HepG2 (cell line): ENCODE results near the gene PSMC5. TPM values are rescaled to one million over a fixed set of nuclear protein-coding genes. Genes with fewer than 3 reads are reported as not detected.

Source experiments
- CBFB ChIP-seq: sonication (generic); formaldehyde crosslinking; IDR thresholded peaks from 2 replicates; pipeline ENCODE4 v1.4.0; 2020; ENCODE audit warnings: missing genetic modification reagents
- EP300 ChIP-seq, 3 experiments: sonication (generic) in 1 of 3; formaldehyde crosslinking in 1 of 3; IDR thresholded peaks; 2 replicates each; pipeline versions ENCODE4 v1.5.1 to v1.6.1; 2011 to 2020; ENCODE audit warnings: low read depth in 2 of 3, low read length in 2 of 3, borderline replicate concordance in 1 of 3, improper control_type of control experiment in 1 of 3, mild to moderate bottlenecking in 1 of 3, missing genetic modification reagents in 1 of 3, moderate library complexity in 1 of 3
- HOXA5 ChIP-seq: sonication (generic); formaldehyde crosslinking; IDR thresholded peaks from 2 replicates; pipeline ENCODE4 v1.4.0; 2020; ENCODE audit warnings: missing genetic modification reagents
- MEIS2 ChIP-seq: sonication (generic); formaldehyde crosslinking; IDR thresholded peaks from 2 replicates; pipeline ENCODE4 v1.9.0; 2021; ENCODE audit warnings: mild to moderate bottlenecking, missing genetic modification reagents
- NBN ChIP-seq: fragments of 450-650 bp; conservative IDR thresholded peaks from 2 replicates; pipeline ENCODE4 v1.6.1; 2017
- PPARG ChIP-seq: conservative IDR thresholded peaks from 2 replicates; pipeline ENCODE4 v1.6.1; 2016; ENCODE audit warnings: missing biosample characterization, missing genetic modification reagents
- RBM39 ChIP-seq: fragments of 200-400 bp; formaldehyde crosslinking; IDR thresholded peaks from one replicate; pipeline ENCODE4 v1.6.1; 2018; ENCODE audit warnings: antibody characterized with exemption, mild to moderate bottlenecking, low read depth, low read length; ENCODE audit not compliant: poor library complexity, severe bottlenecking
- SIX1 ChIP-seq: sonication (generic); formaldehyde crosslinking; IDR thresholded peaks from 2 replicates; pipeline ENCODE4 v1.4.0; 2020; ENCODE audit warnings: missing genetic modification reagents, borderline replicate concordance
- SUZ12 ChIP-seq: fragments of 150-350 bp; IDR thresholded peaks from 2 replicates; pipeline ENCODE4 v1.6.1; 2014; ENCODE audit warnings: low read depth, low read length
- TEAD2 ChIP-seq: sonication (generic); formaldehyde crosslinking; IDR thresholded peaks from 2 replicates; pipeline ENCODE4 v1.9.0; 2021; ENCODE audit warnings: missing genetic modification reagents
- TP53 ChIP-seq: sonication (generic); formaldehyde crosslinking; conservative IDR thresholded peaks from 2 replicates; pipeline ENCODE4 v1.4.0; 2020; ENCODE audit warnings: missing genetic modification reagents
- ZKSCAN5 ChIP-seq: sonication (generic); formaldehyde crosslinking; IDR thresholded peaks from 2 replicates; pipeline ENCODE4 v1.5.1; 2020; ENCODE audit warnings: mild to moderate bottlenecking, missing genetic modification reagents
- ZNF350 ChIP-seq: sonication (generic); formaldehyde crosslinking; IDR thresholded peaks from 2 replicates; pipeline ENCODE4 v1.4.0; 2020; ENCODE audit warnings: mild to moderate bottlenecking, low read depth, missing genetic modification reagents, borderline replicate concordance
- ZNF629 ChIP-seq: sonication (generic); formaldehyde crosslinking; conservative IDR thresholded peaks from 2 replicates; pipeline ENCODE4 v1.5.0; 2020; ENCODE audit warnings: missing genetic modification reagents
- ZNF766 ChIP-seq: sonication (generic); formaldehyde crosslinking; IDR thresholded peaks from 2 replicates; pipeline ENCODE4 v1.5.0; 2020; ENCODE audit warnings: missing genetic modification reagents, borderline replicate concordance
- polyA plus RNA-seq, 8 experiments: library from polyadenylated mRNA; depleted of rRNA in 3 of 8; stranded (reverse) in 7 of 8; unstranded in 1 of 8; fragments of >200 nt; fragmentation: Illumina TruSeq in 4 of 8; extraction: Trizol in 4 of 8; gene quantifications; 2 replicates each; pipeline versions ENCODE4 v1.2.1 to v1.2.3, GENCODE V29; 2011 to 2016; ENCODE audit warnings: low read depth in 4 of 8, missing spikeins in 1 of 8, mixed read lengths in 1 of 8; ENCODE audit not compliant: insufficient read depth in 1 of 8
- total RNA-seq, 5 experiments: library from RNA; depleted of rRNA; stranded (reverse); fragments of >200 nt; fragmentation: Illumina TruSeq; extraction: Trizol; gene quantifications; 2 replicates each; pipeline ENCODE4 v1.2.3, GENCODE V29; 2016; ENCODE audit warnings: low read depth in 1 of 5
- TF ChIP-seq, protein P1 (sequence below): sonication (generic); formaldehyde crosslinking; IDR thresholded peaks from 2 replicates; pipeline ENCODE4 v1.4.0; 2020; ENCODE audit warnings: missing genetic modification reagents
- TF ChIP-seq, protein P2 (sequence below): sonication (generic); formaldehyde crosslinking; IDR thresholded peaks from 2 replicates; pipeline ENCODE4 v1.8.0; 2022; ENCODE audit warnings: mild to moderate bottlenecking, missing genetic modification reagents, moderate library complexity
- TF ChIP-seq, protein P3 (sequence below): sonication (generic); formaldehyde crosslinking; IDR thresholded peaks from 2 replicates; pipeline ENCODE4 v1.5.1; 2020; ENCODE audit warnings: mild to moderate bottlenecking, moderate library complexity, missing genetic modification reagents
- TF ChIP-seq, protein P4 (sequence below): sonication (generic); formaldehyde crosslinking; IDR thresholded peaks from 2 replicates; pipeline ENCODE4 v1.4.0; 2020; ENCODE audit warnings: missing genetic modification reagents, low read depth, mild to moderate bottlenecking, borderline replicate concordance
- TF ChIP-seq, protein P5 (sequence below), 2 experiments: sonication (generic) in 1 of 2; formaldehyde crosslinking in 1 of 2; IDR thresholded peaks; 2 replicates each; pipeline versions ENCODE4 v1.4.0 to v1.6.1; 2018 to 2020; ENCODE audit warnings: missing genetic modification reagents in 2 of 2, borderline replicate concordance in 1 of 2, low read depth in 1 of 2, mild to moderate bottlenecking in 1 of 2, missing biosample characterization in 1 of 2

PSMC5 gene
- total and polyA plus RNA-seq, 2 of the 13 experiments (the other 11 are each of a cell fraction or from before 2014, with no cell fraction given), result 35.3 to 128 TPM

DNA sequence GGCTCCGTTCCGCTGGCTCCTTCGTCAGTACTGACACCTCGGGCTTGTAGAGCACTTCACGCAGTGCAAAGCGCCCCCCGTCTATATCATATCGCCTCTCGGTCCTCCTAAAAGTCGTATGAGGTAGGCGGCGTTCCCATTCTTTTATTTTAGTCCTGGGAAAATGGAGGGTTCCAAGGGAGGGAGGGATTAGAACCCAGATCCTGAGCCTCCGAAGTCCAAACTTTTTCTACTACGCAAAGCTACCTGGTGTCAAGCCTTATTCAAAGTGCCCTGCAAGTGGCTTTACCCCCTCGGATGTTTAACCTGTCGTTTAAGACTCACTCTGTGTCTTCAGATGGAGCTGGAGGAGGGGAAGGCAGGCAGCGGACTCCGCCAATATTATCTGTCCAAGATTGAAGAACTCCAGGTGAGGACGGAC lies 580 bp downstream of the PSMC5 start (continued):
- TF ChIP-seq, protein P1, sequence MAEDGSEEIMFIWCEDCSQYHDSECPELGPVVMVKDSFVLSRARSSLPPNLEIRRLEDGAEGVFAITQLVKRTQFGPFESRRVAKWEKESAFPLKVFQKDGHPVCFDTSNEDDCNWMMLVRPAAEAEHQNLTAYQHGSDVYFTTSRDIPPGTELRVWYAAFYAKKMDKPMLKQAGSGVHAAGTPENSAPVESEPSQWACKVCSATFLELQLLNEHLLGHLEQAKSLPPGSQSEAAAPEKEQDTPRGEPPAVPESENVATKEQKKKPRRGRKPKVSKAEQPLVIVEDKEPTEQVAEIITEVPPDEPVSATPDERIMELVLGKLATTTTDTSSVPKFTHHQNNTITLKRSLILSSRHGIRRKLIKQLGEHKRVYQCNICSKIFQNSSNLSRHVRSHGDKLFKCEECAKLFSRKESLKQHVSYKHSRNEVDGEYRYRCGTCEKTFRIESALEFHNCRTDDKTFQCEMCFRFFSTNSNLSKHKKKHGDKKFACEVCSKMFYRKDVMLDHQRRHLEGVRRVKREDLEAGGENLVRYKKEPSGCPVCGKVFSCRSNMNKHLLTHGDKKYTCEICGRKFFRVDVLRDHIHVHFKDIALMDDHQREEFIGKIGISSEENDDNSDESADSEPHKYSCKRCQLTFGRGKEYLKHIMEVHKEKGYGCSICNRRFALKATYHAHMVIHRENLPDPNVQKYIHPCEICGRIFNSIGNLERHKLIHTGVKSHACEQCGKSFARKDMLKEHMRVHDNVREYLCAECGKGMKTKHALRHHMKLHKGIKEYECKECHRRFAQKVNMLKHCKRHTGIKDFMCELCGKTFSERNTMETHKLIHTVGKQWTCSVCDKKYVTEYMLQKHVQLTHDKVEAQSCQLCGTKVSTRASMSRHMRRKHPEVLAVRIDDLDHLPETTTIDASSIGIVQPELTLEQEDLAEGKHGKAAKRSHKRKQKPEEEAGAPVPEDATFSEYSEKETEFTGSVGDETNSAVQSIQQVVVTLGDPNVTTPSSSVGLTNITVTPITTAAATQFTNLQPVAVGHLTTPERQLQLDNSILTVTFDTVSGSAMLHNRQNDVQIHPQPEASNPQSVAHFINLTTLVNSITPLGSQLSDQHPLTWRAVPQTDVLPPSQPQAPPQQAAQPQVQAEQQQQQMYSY (CRISPR knock-in tag), result peak; percentile 10; the same call in 1 of the 2 replicates
- peak; percentile 28; the same call in 1 of the 2 replicates for TF ChIP-seq TP53
- peak; percentile 6; the same call in 1 of the 2 replicates for TF ChIP-seq MEIS2 (CRISPR knock-in tag)
- no peak; the same call in 1 of the 2 replicates for TF ChIP-seq ZNF350 (CRISPR knock-in tag)
- TF ChIP-seq NBN, result no peak
- TF ChIP-seq, protein P2, sequence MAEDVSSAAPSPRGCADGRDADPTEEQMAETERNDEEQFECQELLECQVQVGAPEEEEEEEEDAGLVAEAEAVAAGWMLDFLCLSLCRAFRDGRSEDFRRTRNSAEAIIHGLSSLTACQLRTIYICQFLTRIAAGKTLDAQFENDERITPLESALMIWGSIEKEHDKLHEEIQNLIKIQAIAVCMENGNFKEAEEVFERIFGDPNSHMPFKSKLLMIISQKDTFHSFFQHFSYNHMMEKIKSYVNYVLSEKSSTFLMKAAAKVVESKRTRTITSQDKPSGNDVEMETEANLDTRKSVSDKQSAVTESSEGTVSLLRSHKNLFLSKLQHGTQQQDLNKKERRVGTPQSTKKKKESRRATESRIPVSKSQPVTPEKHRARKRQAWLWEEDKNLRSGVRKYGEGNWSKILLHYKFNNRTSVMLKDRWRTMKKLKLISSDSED (CRISPR knock-in tag), result no peak
- no peak for TF ChIP-seq SUZ12
- TF ChIP-seq EP300 (IDR thresholded peaks at IDR 0.05; ENCODE audit: low read depth in 2 of 2, low read length in 2 of 2), result 0 out of 4 replicates have a peak, but pooled peaks of 1 of the 2 experiments have one; percentile 8
- no peak for TF ChIP-seq EP300 (CRISPR knock-in tag; IDR thresholded peaks at IDR 0.05; ENCODE audit: borderline replicate concordance)
- no peak for TF ChIP-seq SIX1 (CRISPR knock-in tag)
- TF ChIP-seq, protein P3, sequence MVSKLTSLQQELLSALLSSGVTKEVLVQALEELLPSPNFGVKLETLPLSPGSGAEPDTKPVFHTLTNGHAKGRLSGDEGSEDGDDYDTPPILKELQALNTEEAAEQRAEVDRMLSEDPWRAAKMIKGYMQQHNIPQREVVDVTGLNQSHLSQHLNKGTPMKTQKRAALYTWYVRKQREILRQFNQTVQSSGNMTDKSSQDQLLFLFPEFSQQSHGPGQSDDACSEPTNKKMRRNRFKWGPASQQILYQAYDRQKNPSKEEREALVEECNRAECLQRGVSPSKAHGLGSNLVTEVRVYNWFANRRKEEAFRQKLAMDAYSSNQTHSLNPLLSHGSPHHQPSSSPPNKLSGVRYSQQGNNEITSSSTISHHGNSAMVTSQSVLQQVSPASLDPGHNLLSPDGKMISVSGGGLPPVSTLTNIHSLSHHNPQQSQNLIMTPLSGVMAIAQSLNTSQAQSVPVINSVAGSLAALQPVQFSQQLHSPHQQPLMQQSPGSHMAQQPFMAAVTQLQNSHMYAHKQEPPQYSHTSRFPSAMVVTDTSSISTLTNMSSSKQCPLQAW, result 0 out of 2 replicates have a peak, but pooled peaks have one; percentile 7
- TF ChIP-seq TEAD2 (CRISPR knock-in tag), result no peak
- peak; percentile 67; the same call in 1 of the 2 replicates for TF ChIP-seq HOXA5 (CRISPR knock-in tag)
- 0 out of 2 replicates have a peak, but pooled peaks have one; percentile 0 for TF ChIP-seq ZNF629 (CRISPR knock-in tag)
- TF ChIP-seq RBM39, result no peak
- TF ChIP-seq, protein P4, sequence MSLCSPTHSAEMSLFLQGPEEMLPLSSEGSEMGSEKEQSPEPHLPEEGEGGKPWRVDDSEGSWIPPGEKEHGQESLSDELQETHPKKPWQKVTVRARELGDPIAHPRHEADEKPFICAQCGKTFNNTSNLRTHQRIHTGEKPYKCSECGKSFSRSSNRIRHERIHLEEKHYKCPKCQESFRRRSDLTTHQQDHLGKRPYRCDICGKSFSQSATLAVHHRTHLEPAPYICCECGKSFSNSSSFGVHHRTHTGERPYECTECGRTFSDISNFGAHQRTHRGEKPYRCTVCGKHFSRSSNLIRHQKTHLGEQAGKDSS (CRISPR knock-in tag), result no peak
- no peak for TF ChIP-seq ZKSCAN5 (CRISPR knock-in tag)
- TF ChIP-seq, protein P5, sequence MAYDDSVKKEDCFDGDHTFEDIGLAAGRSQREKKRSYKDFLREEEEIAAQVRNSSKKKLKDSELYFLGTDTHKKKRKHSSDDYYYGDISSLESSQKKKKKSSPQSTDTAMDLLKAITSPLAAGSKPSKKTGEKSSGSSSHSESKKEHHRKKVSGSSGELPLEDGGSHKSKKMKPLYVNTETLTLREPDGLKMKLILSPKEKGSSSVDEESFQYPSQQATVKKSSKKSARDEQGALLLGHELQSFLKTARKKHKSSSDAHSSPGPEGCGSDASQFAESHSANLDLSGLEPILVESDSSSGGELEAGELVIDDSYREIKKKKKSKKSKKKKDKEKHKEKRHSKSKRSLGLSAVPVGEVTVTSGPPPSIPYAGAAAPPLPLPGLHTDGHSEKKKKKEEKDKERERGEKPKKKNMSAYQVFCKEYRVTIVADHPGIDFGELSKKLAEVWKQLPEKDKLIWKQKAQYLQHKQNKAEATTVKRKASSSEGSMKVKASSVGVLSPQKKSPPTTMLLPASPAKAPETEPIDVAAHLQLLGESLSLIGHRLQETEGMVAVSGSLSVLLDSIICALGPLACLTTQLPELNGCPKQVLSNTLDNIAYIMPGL (CRISPR knock-in tag; IDR thresholded peaks at IDR 0.05; ENCODE audit: borderline replicate concordance in 1 of 2, low read depth in 1 of 2), result no peak
- 0 out of 2 replicates have a peak, but pooled peaks have one; percentile 17 for TF ChIP-seq ZNF766 (CRISPR knock-in tag)
- 0 out of 2 replicates have a peak, but pooled peaks have one; percentile 4 for TF ChIP-seq PPARG (CRISPR knock-in tag)
- TF ChIP-seq CBFB, result no peak
